H1 (cell line): ENCODE measurements around the gene AKIRIN1. TPM values are rescaled to one million over a fixed set of nuclear protein-coding genes. Genes with fewer than 3 reads are reported as not detected.

Source experiments
- CTCF ChIA-PET: fragments of 300-600 bp; sonication (Branson Sonifier 250); formaldehyde crosslinking; loops from one replicate; lab custom pipeline; 2021; ENCODE audit not compliant: partially characterized antibody; lab: Charles Lee
- POLR2A ChIA-PET: fragments of 300-600 bp; sonication (Branson Sonifier 250); formaldehyde crosslinking; loops from one replicate; lab custom pipeline; 2021; ENCODE audit warnings: inconsistent platforms; ENCODE audit not compliant: partially characterized antibody; lab: Charles Lee
- DNase-seq, 2 experiments: peaks; one replicate each; pipeline versions ENCODE4 v3.0.0 to v3.0.0-alpha.2; 2010 to 2022; ENCODE audit warnings: low spot score in 2 of 2, low read depth in 1 of 2, mixed read lengths in 1 of 2
- FAIRE-seq: peaks from 2 replicates; lab custom pipeline; 2011; peaks lifted over from hg19 to GRCh38; lab: Jason Lieb, UNC
- H2AFZ ChIP-seq: 2 replicates; pipeline ENCODE4 v1.8.1; 2012; ENCODE audit warnings: low read length, inconsistent platforms
- H2AK5ac ChIP-seq: 2 replicates; pipeline ENCODE4 v1.6.1; 2013; ENCODE audit warnings: low read depth, low read length
- H2BK120ac ChIP-seq: replicated peaks from 2 replicates; pipeline ENCODE3; 2013; ENCODE audit warnings: low read depth, low read length, inconsistent platforms
- H2BK12ac ChIP-seq: 2 replicates; pipeline ENCODE4 v1.6.1; 2013; ENCODE audit warnings: low read depth, low read length
- H2BK15ac ChIP-seq: 2 replicates; pipeline ENCODE4 v1.6.1; 2013; ENCODE audit warnings: low read length
- H2BK20ac ChIP-seq: 2 replicates; pipeline ENCODE4 v1.6.1; 2013; ENCODE audit warnings: low read length
- H2BK5ac ChIP-seq: 2 replicates; pipeline ENCODE4 v1.6.1; 2013; ENCODE audit warnings: low read depth, low read length
- H3K14ac ChIP-seq: 2 replicates; pipeline ENCODE4 v1.6.1; 2013; ENCODE audit warnings: inconsistent platforms; ENCODE audit not compliant: insufficient read length
- H3K18ac ChIP-seq: 2 replicates; pipeline ENCODE4 v1.6.1; 2013; ENCODE audit warnings: low read length; ENCODE audit errors: extremely low read depth
- H3K23ac ChIP-seq: 2 replicates; pipeline ENCODE4 v1.6.1; 2013; ENCODE audit warnings: inconsistent platforms; ENCODE audit not compliant: insufficient read length
- H3K23me2 ChIP-seq: 2 replicates; pipeline ENCODE4 v1.6.1; 2013; ENCODE audit warnings: low read depth, low read length
- H3K27ac ChIP-seq: 2 replicates; pipeline ENCODE4 v1.6.1; 2011; ENCODE audit warnings: low read depth, low read length, inconsistent platforms
- H3K27me3 ChIP-seq, 4 experiments: replicated peaks in 1 of 4; 1 replicate in 1 of 4; 2 replicates in 3 of 4; pipeline versions ENCODE4 v1.6.1 to v1.8.1; 2011 to 2013; ENCODE audit warnings: low read length in 3 of 4, mild to moderate bottlenecking in 3 of 4, inconsistent platforms in 2 of 4, mixed read lengths in 2 of 4, moderate library complexity in 1 of 4; ENCODE audit not compliant: control insufficient read depth in 3 of 4, insufficient read depth in 3 of 4; ENCODE audit errors: extremely low read depth in 1 of 4
- H3K36me3 ChIP-seq, 4 experiments: 2 replicates each; pipeline versions ENCODE4 v1.6.1 to v1.8.1; 2011 to 2013; ENCODE audit warnings: mild to moderate bottlenecking in 4 of 4, low read length in 3 of 4, moderate library complexity in 2 of 4, control low read depth in 1 of 4, inconsistent platforms in 1 of 4; ENCODE audit not compliant: insufficient read depth in 4 of 4, control insufficient read depth in 2 of 4
- H3K4ac ChIP-seq: replicated peaks from 2 replicates; pipeline ENCODE3; 2013; ENCODE audit warnings: low read length, low read depth, mixed read lengths, inconsistent platforms; ENCODE audit not compliant: insufficient read length
- H3K4me1 ChIP-seq, 4 experiments: replicated peaks in 1 of 4; 1 replicate in 1 of 4; 2 replicates in 3 of 4; pipeline versions ENCODE4 v1.6.1 to v1.8.1; 2011 to 2013; ENCODE audit warnings: low read length in 3 of 4, inconsistent platforms in 2 of 4, mixed read lengths in 1 of 4; ENCODE audit not compliant: insufficient read depth in 4 of 4, control insufficient read depth in 3 of 4
- H3K4me2 ChIP-seq, 2 experiments: 2 replicates each; pipeline versions ENCODE4 v1.6.1 to v1.8.1; 2011 to 2013; ENCODE audit warnings: low read depth in 2 of 2, low read length in 2 of 2, control low read depth in 1 of 2, inconsistent platforms in 1 of 2, mild to moderate bottlenecking in 1 of 2; ENCODE audit not compliant: insufficient read depth in 1 of 2
- H3K4me3 ChIP-seq, 4 experiments: fragments of 200-600, 300-600 bp in 1 of 4; sonication (generic), shearing (Covaris generic), sonication (Bioruptor Twin) in 1 of 4; 2 replicates each; pipeline versions ENCODE4 v1.5.1 to v1.8.1; 2011 to 2016; ENCODE audit warnings: low read length in 4 of 4, low read depth in 3 of 4, control low read depth in 2 of 4, inconsistent platforms in 2 of 4, mild to moderate bottlenecking in 2 of 4, mixed read lengths in 1 of 4, moderate library complexity in 1 of 4; ENCODE audit not compliant: insufficient read depth in 2 of 4; ENCODE audit errors: extremely low read depth in 1 of 4
- H3K56ac ChIP-seq: replicated peaks from 2 replicates; pipeline ENCODE3; 2013; ENCODE audit warnings: low read depth, mild to moderate bottlenecking, mixed read lengths, low read length, inconsistent platforms; ENCODE audit not compliant: insufficient read length
- H3K79me1 ChIP-seq: 2 replicates; pipeline ENCODE4 v1.6.1; 2013; ENCODE audit warnings: low read depth, low read length, control low read depth
- H3K79me2 ChIP-seq, 2 experiments: 2 replicates each; pipeline versions ENCODE4 v1.6.1 to v1.8.1; 2012 to 2013; ENCODE audit warnings: low read length in 2 of 2, mild to moderate bottlenecking in 2 of 2, inconsistent platforms in 1 of 2; ENCODE audit not compliant: insufficient read depth in 2 of 2, control insufficient read depth in 1 of 2
- H3K9ac ChIP-seq, 4 experiments: replicated peaks in 1 of 4; 1 replicate in 1 of 4; 2 replicates in 3 of 4; pipeline versions ENCODE4 v1.6.1 to v1.8.1; 2011 to 2013; ENCODE audit warnings: low read depth in 3 of 4, low read length in 3 of 4, control low read depth in 2 of 4, mild to moderate bottlenecking in 2 of 4, moderate library complexity in 2 of 4, inconsistent platforms in 1 of 4; ENCODE audit errors: extremely low read depth in 1 of 4
- H3K9me3 ChIP-seq, 2 experiments: 2 replicates each; pipeline versions ENCODE4 v1.6.1 to v1.8.1; 2012 to 2013; ENCODE audit warnings: mild to moderate bottlenecking in 2 of 2, moderate library complexity in 2 of 2, control low read depth in 1 of 2, inconsistent platforms in 1 of 2, low read depth in 1 of 2, low read length in 1 of 2, mixed read lengths in 1 of 2; ENCODE audit not compliant: insufficient read depth in 2 of 2
- H4K20me1 ChIP-seq, 2 experiments: replicated peaks in 1 of 2; 2 replicates each; pipeline versions ENCODE3 to v1.8.1; 2011 to 2013; ENCODE audit warnings: inconsistent platforms in 2 of 2, low read length in 2 of 2, mild to moderate bottlenecking in 1 of 2; ENCODE audit not compliant: insufficient read depth in 2 of 2, control insufficient read depth in 1 of 2
- H4K5ac ChIP-seq: 2 replicates; pipeline ENCODE4 v1.6.1; 2013; ENCODE audit warnings: low read length, low read depth, mixed read lengths, inconsistent platforms; ENCODE audit not compliant: insufficient read length
- H4K8ac ChIP-seq: 2 replicates; pipeline ENCODE4 v1.8.0; 2013; ENCODE audit warnings: mild to moderate bottlenecking, moderate library complexity, low read length, inconsistent platforms; ENCODE audit not compliant: insufficient read depth; ENCODE audit errors: extremely low read depth
- H4K91ac ChIP-seq: replicated peaks from 2 replicates; pipeline ENCODE3; 2013; ENCODE audit warnings: low read length, mixed read lengths, inconsistent platforms; ENCODE audit not compliant: insufficient read length
- EGR1 ChIP-seq: IDR thresholded peaks from 2 replicates; pipeline ENCODE4 v1.6.1; 2011; ENCODE audit warnings: low read depth, low read length, borderline replicate concordance
- EP300 ChIP-seq, 2 experiments: IDR thresholded peaks; 1 replicate in 1 of 2; 2 replicates in 1 of 2; pipeline ENCODE4 v1.6.1; 2011 to 2012; ENCODE audit warnings: low read depth in 2 of 2, low read length in 2 of 2, mild to moderate bottlenecking in 2 of 2, borderline replicate concordance in 1 of 2, inconsistent platforms in 1 of 2, moderate library complexity in 1 of 2
- FOSL1 ChIP-seq: IDR thresholded peaks from 2 replicates; pipeline ENCODE4 v1.6.1; 2011; ENCODE audit warnings: mild to moderate bottlenecking, low read depth, low read length, moderate library complexity; ENCODE audit not compliant: insufficient read depth
- HDAC2 ChIP-seq, 2 experiments: fragments of 300-600 bp in 1 of 2; sonication (generic) in 1 of 2; IDR thresholded peaks; 2 replicates each; pipeline ENCODE4 v1.6.1; 2011 to 2012; ENCODE audit warnings: low read depth in 2 of 2, low read length in 2 of 2, mild to moderate bottlenecking in 2 of 2, moderate library complexity in 2 of 2, borderline replicate concordance in 1 of 2, inconsistent platforms in 1 of 2
- RAD21 ChIP-seq, 2 experiments: IDR thresholded peaks in 1 of 2; conservative IDR thresholded peaks in 1 of 2; 2 replicates each; pipeline ENCODE4 v1.6.1; 2011; ENCODE audit warnings: low read depth in 2 of 2, low read length in 2 of 2, improper control_type of control experiment in 1 of 2, inconsistent platforms in 1 of 2, mild to moderate bottlenecking in 1 of 2, moderate library complexity in 1 of 2
- RBBP5 ChIP-seq: IDR thresholded peaks from 2 replicates; pipeline ENCODE4 v1.7.1; 2012; ENCODE audit warnings: low read depth, mild to moderate bottlenecking, inconsistent platforms, low read length, moderate library complexity, borderline replicate concordance
- RFX5 ChIP-seq: IDR thresholded peaks from 2 replicates; pipeline ENCODE4 v1.6.1; 2011; ENCODE audit warnings: low read depth, low read length, improper control_type of control experiment, borderline replicate concordance
- RXRA ChIP-seq: IDR thresholded peaks from 2 replicates; pipeline ENCODE4 v1.6.1; 2011; ENCODE audit warnings: low read depth, mild to moderate bottlenecking, low read length, moderate library complexity; ENCODE audit not compliant: insufficient read depth
- SIN3A ChIP-seq, 2 experiments: IDR thresholded peaks in 1 of 2; conservative IDR thresholded peaks in 1 of 2; 2 replicates each; pipeline ENCODE4 v1.6.1; 2011 to 2012; ENCODE audit warnings: low read length in 2 of 2, improper control_type of control experiment in 1 of 2, low read depth in 1 of 2, mild to moderate bottlenecking in 1 of 2
- TEAD4 ChIP-seq: IDR thresholded peaks from 2 replicates; pipeline ENCODE4 v1.6.1; 2012; ENCODE audit warnings: low read depth, low read length, inconsistent platforms, mixed read lengths
- WGBS, 2 experiments: shearing (Covaris generic) in 1 of 2; methylation state at CpG; one replicate each; pipeline versions ENCODE4 v1.1.6 to v1.1.7; 2013 to 2015; ENCODE audit warnings: low lambda C conversion rate in 2 of 2, mixed read lengths in 2 of 2, inconsistent platforms in 1 of 2, low coverage in 1 of 2, missing lambda C conversion rate in 1 of 2; ENCODE audit not compliant: insufficient replicate concordance in 2 of 2, insufficient coverage in 1 of 2, insufficient read length in 1 of 2; ENCODE audit errors: extremely low coverage in 1 of 2, missing lambda C conversion rate in 1 of 2; 5-methylcytosine and 5-hydroxymethylcytosine counted together
- polyA plus RNA-seq, 7 experiments: library from polyadenylated mRNA; depleted of rRNA in 3 of 7; stranded (reverse) in 5 of 7; unstranded in 2 of 7; fragments of >200 nt in 5 of 7; fragments of 200-250 nt in 2 of 7; gene quantifications; 1 replicate in 5 of 7; 2 replicates in 1 of 7; 4 replicates in 1 of 7; pipeline versions ENCODE4 v1.2.1 to v1.2.3, GENCODE V29; 2011 to 2013; ENCODE audit warnings: missing spikeins in 2 of 7, mixed read lengths in 2 of 7
- total RNA-seq: library from RNA; stranded (reverse); fragmentation: NEBNext Ultra II Directional; extraction: Animal tissue kit (Norgen Biotek cat#: 25700); gene quantifications from 2 replicates; pipeline ENCODE4 v1.2.1, GENCODE V29; 2021

Gene AKIRIN1
- total and polyA plus RNA-seq, 2 of the 8 experiments (the other 6 are each of a cell fraction or from before 2014, with no cell fraction given) = 148 to 236 TPM

GRCh38 chr1:38973659-38974437 lies 17.2 kb upstream of the AKIRIN1 start:
- no peak overlapping the region for H4K91ac ChIP-seq
- no peak for FAIRE-seq
- peak overlapping the region; percentile 60; the same call in 1 of the 2 replicates for H2BK5ac ChIP-seq
- no peak overlapping the region; the same call in 1 of the 2 replicates for H4K8ac ChIP-seq
- no peak for DNase-seq
- H2BK20ac ChIP-seq = 0 out of 2 replicates have a peak overlapping the region, but pooled peaks have one; percentile 72
- H2AFZ ChIP-seq = peak overlapping the region; percentile 88
- no peaks in the 10 kb centered on the region for H3K27me3 ChIP-seq
- no peaks in the 10 kb centered on the region for H3K23me2 ChIP-seq
- no peak overlapping the region for H2BK120ac ChIP-seq
- no peaks in the 10 kb centered on the region for H4K20me1 ChIP-seq
- H3K4ac ChIP-seq = no peak overlapping the region
- no peak overlapping the region for H3K4me2 ChIP-seq
- H3K9ac ChIP-seq = no peak overlapping the region
- no peaks in the 10 kb centered on the region for H3K36me3 ChIP-seq
- no peaks in the 10 kb centered on the region for H3K4me1 ChIP-seq
- H3K23ac ChIP-seq = no peak overlapping the region
- no peak overlapping the region for H3K4me3 ChIP-seq
- H3K18ac ChIP-seq = no peak overlapping the region
- POLR2A ChIA-PET = interaction anchor here (0.9 to 1.0 kb wide), 2 partner anchors 22 to 24 kb away, joined by 3 to 5 read pairs; no protein-coding TSS in a partner anchor
- CTCF ChIA-PET = interaction anchor here (1.5 kb wide), 2 partner anchors 10 to 116 kb away, joined by 3 to 4 read pairs; no protein-coding TSS in a partner anchor
- H2AK5ac ChIP-seq = 0 out of 2 replicates have a peak overlapping the region, but pooled peaks have one; percentile 39
- H2BK12ac ChIP-seq = peak overlapping the region; percentile 80; the same call in 1 of the 2 replicates
- no peak overlapping the region for H3K27ac ChIP-seq
- no peaks in the 10 kb centered on the region for H3K79me1 ChIP-seq
- no peak overlapping the region for H2BK15ac ChIP-seq
- no peaks in the 10 kb centered on the region for H3K79me2 ChIP-seq
- H3K56ac ChIP-seq = no peak overlapping the region
- peak overlapping the region; percentile 65 for H4K5ac ChIP-seq
- WGBS, 2 experiments = 93% methylated on average over 13 of the region's 13 CpGs; no CpG with 5 or more reads in 1 of the 2 experiments
- no peak overlapping the region for H3K14ac ChIP-seq
- H3K9me3 ChIP-seq = peaks cover 6 to 10% of the 10 kb centered on the region in 2 experiments; a peak in 3 of 4 replicates
- TF ChIP-seq RBBP5 (no peak), EGR1 (no peak), HDAC2 (IDR thresholded peaks at IDR 0.05; ENCODE audit: borderline replicate concordance in 1 of 2, low read depth in 2 of 2, low read length in 2 of 2) (no peak), RAD21 (IDR thresholded peaks at IDR 0.05 in 1 of 2, conservative IDR thresholded peaks at IDR 0.05 in 1 of 2; ENCODE audit: low read depth in 2 of 2, low read length in 2 of 2) (no peak), EP300 (IDR thresholded peaks at IDR 0.05; ENCODE audit: borderline replicate concordance in 1 of 2, low read depth in 2 of 2, low read length in 2 of 2) (no peak), RFX5 (no peak), TEAD4 (no peak), RXRA (no peak), FOSL1 (no peak), SIN3A (conservative IDR thresholded peaks at IDR 0.05 in 1 of 2, IDR thresholded peaks at IDR 0.05 in 1 of 2; ENCODE audit: low read depth in 1 of 2, low read length in 2 of 2) (no peak)
